GM06990 (cell line): ENCODE measurements around the gene DCP1A.

Experiments
- DNase-seq: peaks from one replicate; pipeline ENCODE4 v3.0.0-alpha.2; 2011; ENCODE audit not compliant: insufficient read length; ENCODE audit errors: extremely low read depth
- H3K27me3 ChIP-seq: replicated peaks from 2 replicates; pipeline ENCODE4 v1.6.0; 2011; ENCODE audit warnings: low read length; ENCODE audit not compliant: control insufficient read depth, insufficient read depth
- H3K36me3 ChIP-seq: 2 replicates; pipeline ENCODE4 v1.5.1; 2011; ENCODE audit warnings: low read length; ENCODE audit not compliant: control insufficient read depth, insufficient read depth
- H3K4me3 ChIP-seq: replicated peaks from 2 replicates; pipeline ENCODE4 v1.5.1; 2011; ENCODE audit warnings: low read depth, mild to moderate bottlenecking, control low read depth, low read length
- CTCF ChIP-seq: IDR thresholded peaks from 2 replicates; pipeline ENCODE4 v1.5.1; 2011; ENCODE audit warnings: low read length, control low read depth, mild to moderate bottlenecking, inconsistent platforms; ENCODE audit not compliant: insufficient read depth, poor library complexity, severe bottlenecking

DCP1A gene

GRCh38 chr3:53257465-53257864, 89.9 kb downstream of the DCP1A start:
- H3K4me3 ChIP-seq = no peak overlapping the region
- H3K27me3 ChIP-seq = no peaks in the 10 kb centered on the region
- TF ChIP-seq CTCF = no peak
- no peak for DNase-seq
- no peaks in the 10 kb centered on the region for H3K36me3 ChIP-seq

GRCh38 chr3:53256704-53257055, 90.7 kb downstream of the DCP1A start:
- no peak overlapping the region for H3K4me3 ChIP-seq
- H3K36me3 ChIP-seq = no peaks in the 10 kb centered on the region
- DNase-seq = no peak
- TF ChIP-seq CTCF = no peak
- H3K27me3 ChIP-seq = no peaks in the 10 kb centered on the region

- no peak for TF ChIP-seq CTCF
- peak; percentile 87 for DNase-seq
- Histone ChIP-seq H3K27me3 (no peaks in the 10 kb centered on the region), H3K36me3 (no peaks in the 10 kb centered on the region; the same call in 1 of the 2 replicates), H3K4me3 (peak within 1 kb of the TSS; percentile 89)
These were observed 91.3 kb downstream of the DCP1A start, which contains the start of gene TKT for GRCh38 chr3:53255775-53256703. TKT (minus strand) TSS chr3:53256022; CDS start chr3:53255942, 80 bp downstream.

GRCh38 chr3:53255423-53255774, 91.9 kb downstream of the DCP1A start:
- H3K36me3 ChIP-seq = no peaks in the 10 kb centered on the region; the same call in 1 of the 2 replicates
- H3K27me3 ChIP-seq = no peaks in the 10 kb centered on the region
- peak overlapping the region; percentile 89 for H3K4me3 ChIP-seq
- DNase-seq = peak; percentile 74
- TF ChIP-seq CTCF = no peak

GRCh38 chr3:53254509-53255422, 92.6 kb downstream of the DCP1A start:
- no peaks in the 10 kb centered on the region; the same call in 1 of the 2 replicates for H3K36me3 ChIP-seq
- H3K4me3 ChIP-seq = peak overlapping the region; percentile 89
- peak; percentile 74 for DNase-seq
- no peaks in the 10 kb centered on the region for H3K27me3 ChIP-seq
- TF ChIP-seq CTCF = no peak
